Gastrocnemius medialis (tissue), 4 donors: ENCODE data around the gene IL18R1.

Source experiments
- CTCF ChIP-seq, 5 experiments: fragments of 450-650 bp in 3 of 5; fragments of 200-600 bp in 2 of 5; sonication (generic) in 2 of 5; IDR thresholded peaks in 4 of 5; conservative IDR thresholded peaks in 1 of 5; 1 replicate in 4 of 5; 2 replicates in 1 of 5; pipeline ENCODE4 v1.5.1; 2016 to 2019; ENCODE audit warnings: antibody characterized with exemption in 5 of 5, mild to moderate bottlenecking in 3 of 5, moderate library complexity in 3 of 5
- POLR2A ChIP-seq, 2 donors: fragments of 450-650 bp; IDR thresholded peaks; one replicate each; pipeline ENCODE4 v1.6.1; 2017; ENCODE audit warnings: antibody characterized with exemption in 2 of 2, mild to moderate bottlenecking in 2 of 2, moderate library complexity in 2 of 2

DNA sequence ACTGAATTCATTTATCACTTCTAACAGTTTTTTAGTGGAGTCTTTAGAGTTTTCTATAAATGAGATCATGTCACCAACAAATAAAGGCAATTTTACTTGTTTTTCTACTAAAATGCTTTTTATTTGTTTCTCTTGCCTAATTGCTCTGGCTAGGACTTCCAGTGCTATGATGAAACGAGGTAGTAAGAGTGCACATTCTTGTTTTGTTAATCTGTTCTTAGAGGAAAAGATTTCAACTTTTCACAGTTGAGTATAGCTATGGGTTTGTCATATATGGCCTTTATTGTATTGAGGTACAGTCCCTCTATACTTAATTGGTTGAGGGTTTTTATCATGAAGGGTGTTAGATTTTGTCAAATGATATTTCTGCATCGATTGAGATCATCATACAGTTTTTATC, 73.0 kb downstream of the IL18R1 start:
- TF ChIP-seq CTCF (IDR thresholded peaks at IDR 0.05 in 4 of 5, conservative IDR thresholded peaks at IDR 0.05 in 1 of 5), result no peak
- no peak for TF ChIP-seq POLR2A (IDR thresholded peaks at IDR 0.05)
